Heart left ventricle (tissue), 13 donors: ENCODE results near the gene ITK.

Experiments
- POLR2A ChIP-seq, 2 donors: fragments of 450-650 bp; IDR thresholded peaks; one replicate each; pipeline ENCODE4 v1.6.1; 2017; ENCODE audit warnings: antibody characterized with exemption in 2 of 2, mild to moderate bottlenecking in 2 of 2, moderate library complexity in 2 of 2
- TF ChIP-seq, protein P1 (sequence below), 12 donors: fragments of 200-600 bp; sonication (generic) in 4 of 12; IDR thresholded peaks; one replicate each; pipeline versions ENCODE4 v1.5.0 to v1.8.0; 2018 to 2022; ENCODE audit warnings: antibody characterized with exemption in 12 of 12, mild to moderate bottlenecking in 5 of 12
- donor health status: ischemic (EF 13 %, LVEDD 7.1; RV severe dilation, severe dysfunction).
- donor health status: DM: no; HTN: yes; CAD: no.
- donor health status: DM: no; HTN: no; CAD: no.
- donor health status: ischemic (EF 25% LVEDD 6.9; RV normal size, moderate dysfunction).
- donor health status: ischemic (EF 25% LVEDD 5.7; RV mildly dilated, moderate dysfunction).
- donor health status: ischemic (EF 35%, LVEDD 5.7; RV mildly dilated, moderate dysfunction).
- donor health status: nonischemic (EF 11% LVEDD 7.7; RV severe dilation, severe dysfunction).
- donor health status: DM: yes; HTN: yes; CAD: no.
- donor health status: PGD.
- donor health status: ischemic (EF 29% LVEDD 5.4; RV normal size, mild dysfunction).
- donor health status: nonischemic (EF 23%, LVEDD 6.1; RV moderate dilation, normal function).

- TF ChIP-seq, protein P1, sequence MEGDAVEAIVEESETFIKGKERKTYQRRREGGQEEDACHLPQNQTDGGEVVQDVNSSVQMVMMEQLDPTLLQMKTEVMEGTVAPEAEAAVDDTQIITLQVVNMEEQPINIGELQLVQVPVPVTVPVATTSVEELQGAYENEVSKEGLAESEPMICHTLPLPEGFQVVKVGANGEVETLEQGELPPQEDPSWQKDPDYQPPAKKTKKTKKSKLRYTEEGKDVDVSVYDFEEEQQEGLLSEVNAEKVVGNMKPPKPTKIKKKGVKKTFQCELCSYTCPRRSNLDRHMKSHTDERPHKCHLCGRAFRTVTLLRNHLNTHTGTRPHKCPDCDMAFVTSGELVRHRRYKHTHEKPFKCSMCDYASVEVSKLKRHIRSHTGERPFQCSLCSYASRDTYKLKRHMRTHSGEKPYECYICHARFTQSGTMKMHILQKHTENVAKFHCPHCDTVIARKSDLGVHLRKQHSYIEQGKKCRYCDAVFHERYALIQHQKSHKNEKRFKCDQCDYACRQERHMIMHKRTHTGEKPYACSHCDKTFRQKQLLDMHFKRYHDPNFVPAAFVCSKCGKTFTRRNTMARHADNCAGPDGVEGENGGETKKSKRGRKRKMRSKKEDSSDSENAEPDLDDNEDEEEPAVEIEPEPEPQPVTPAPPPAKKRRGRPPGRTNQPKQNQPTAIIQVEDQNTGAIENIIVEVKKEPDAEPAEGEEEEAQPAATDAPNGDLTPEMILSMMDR (IDR thresholded peaks at IDR 0.05) = no peak
- no peak for TF ChIP-seq POLR2A (IDR thresholded peaks at IDR 0.05)
Measured at GRCh38 chr5:157168286-157168685, 12.4 kb upstream of the ITK start.
